Measurements from ENCODE around the gene IFNL1.
A peak's percentile ranks its signal among the peaks of the same experiment; 100 is the strongest.
"Not testable (repeated sequence)": the region's sequence is repeated elsewhere in the genome, so short reads cannot be mapped to it uniquely, and the experiment has no call there.

Gene IFNL1

DNA sequence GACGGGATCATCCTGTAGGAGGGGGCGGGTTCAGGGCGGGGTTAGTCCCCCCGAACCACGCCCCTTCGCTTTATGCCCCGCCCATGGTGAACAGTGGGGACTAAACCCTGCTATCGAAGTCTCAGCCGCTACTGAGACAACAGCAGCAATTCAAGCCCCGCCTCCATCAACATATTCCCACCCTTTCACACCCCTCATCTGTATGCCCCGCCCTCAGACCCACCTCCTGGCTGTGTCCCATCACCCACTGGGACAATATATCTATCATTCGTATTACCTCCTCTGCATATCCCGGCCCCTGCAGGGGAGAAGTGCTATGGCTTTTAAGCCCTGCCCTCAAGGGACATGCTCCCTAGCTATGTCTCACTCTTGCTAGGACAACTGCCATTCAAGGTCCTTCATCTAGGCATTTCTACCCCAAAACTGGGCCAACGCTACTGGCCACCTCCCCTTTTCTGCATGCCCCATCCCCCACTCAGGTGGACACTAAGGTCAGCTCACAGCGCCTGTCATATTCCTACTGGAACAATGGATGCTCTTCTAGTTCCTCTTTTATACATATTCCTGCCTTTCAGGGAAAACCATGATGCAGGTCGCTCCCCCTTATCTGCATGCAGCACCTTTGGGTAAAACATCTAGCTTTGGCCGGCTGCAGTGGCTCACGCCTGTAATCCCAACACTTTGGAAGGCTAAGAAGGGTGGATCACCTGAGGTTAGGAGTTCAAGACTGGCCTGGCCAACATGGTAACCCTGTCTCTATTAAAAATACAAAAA, 12.5 kb downstream of the IFNL1 start:
- DNase-seq (ENCODE audit: low spot score): no peak

DNA sequence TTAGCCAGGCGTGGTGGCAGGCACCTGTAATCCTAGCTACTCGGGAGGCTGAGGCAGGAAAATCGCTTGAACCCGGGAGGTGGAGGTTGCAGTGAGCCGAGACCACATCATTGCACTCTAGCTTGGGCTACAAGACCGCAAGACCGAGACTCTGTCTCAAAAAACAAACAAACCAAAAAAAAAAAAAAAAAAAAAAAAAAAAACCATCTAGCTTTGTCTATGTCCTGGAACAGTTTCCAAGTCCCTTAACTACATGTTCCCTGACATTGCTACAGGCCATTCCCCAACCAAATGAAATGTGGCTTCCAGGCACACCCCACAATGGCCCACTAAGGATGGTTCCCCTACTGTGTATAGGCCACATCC, 13.1 kb downstream of the IFNL1 start:
- not testable (repeated sequence) for DNase-seq (ENCODE audit: low spot score)

DNA sequence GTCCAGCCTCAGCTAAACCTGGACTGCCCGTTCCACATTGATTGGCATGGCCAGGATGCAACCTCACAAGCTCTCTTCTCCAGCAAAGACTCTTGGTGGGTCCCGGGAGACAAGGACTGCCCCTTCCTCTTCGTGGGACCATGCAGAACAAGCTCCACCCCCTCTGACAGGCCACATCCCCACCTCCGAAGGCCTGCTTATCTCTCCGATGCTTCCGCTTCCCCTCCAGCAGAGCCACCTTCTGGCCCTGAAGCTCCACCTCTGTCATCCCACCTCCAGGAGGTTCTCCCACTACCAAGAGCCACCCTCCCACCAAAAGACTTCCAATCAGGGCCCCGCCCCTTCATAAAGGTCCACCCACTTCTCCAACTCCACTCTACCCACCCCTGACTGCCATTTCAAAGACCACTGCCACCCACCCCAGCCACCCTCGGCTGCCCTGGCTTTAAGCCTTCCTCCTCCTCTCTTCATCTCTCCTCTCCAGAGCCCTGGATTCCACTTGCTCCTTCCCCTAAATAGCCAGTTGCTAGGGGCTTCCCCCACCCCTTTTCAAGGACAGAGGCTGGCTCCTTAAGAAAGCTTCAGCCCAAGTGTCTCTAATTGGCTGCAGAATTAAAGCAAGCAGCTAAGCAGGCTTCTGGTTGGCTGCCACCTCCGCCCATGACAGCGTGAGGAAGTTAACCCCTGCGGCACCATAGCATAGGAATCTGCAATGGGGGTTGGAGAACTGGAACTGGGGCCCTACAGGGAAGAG, 14.5 kb downstream of the IFNL1 start:
- DNase-seq (ENCODE audit: low spot score): no peak

DNA sequence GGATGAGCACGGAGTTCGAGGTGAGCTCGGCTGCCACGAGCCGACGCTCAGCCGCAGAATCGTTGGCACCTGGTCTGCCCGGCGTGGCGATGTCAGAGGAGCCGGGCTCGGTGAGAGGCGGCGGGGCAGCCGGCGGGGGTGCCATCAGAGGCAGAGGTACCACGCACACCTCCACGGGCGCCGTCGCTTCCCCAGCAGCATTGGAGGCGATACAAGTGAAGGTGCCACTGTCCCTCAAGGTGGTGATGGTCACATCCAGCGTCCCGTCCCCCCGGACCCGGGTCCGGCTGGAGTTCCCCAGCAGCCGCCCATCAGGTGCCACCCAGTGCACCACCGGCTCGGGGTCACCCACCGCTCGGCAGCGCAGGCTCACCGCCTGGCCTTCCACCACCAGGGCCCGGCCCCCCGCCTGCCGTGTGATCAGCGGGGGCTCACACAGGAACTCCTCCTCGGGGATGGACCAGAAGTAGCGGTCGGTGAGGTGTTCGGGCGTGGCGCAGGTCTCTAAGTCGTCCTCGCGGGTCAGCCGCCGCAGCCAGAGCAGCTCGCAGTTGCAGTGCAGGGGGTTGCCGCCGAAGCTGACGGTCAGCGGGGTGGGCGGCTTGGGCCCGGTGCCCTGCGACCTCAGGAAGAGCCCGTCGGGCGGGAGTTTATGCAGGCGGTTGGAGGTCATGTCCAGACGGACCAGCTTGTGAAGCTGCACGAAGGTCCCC, 18.0 kb downstream of the IFNL1 start:
- no peak for DNase-seq (ENCODE audit: low spot score)

DNA sequence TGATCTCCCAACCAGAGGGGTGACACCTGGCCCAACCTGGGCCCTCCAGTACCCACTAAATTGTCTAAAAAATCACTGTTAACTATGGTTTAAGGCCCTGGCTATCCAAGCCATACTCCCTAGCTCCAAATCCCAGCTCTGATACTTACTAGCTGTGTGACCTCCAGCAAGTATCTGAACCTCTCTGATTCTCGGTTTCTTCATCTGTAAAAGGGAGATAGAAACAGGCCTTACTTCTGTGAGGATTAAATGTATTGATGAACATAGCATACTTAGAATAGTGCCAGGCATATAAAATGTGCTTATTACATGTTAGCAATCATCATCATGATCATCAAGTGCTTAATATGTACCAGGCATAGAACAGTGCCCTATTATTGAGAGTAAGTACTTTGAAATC, 19.7 kb downstream of the IFNL1 start:
- no peak for DNase-seq (ENCODE audit: low spot score)

GRCh38 chr19:39316627-39317321, 20.6 kb downstream of the IFNL1 start:
- no peak for DNase-seq (ENCODE audit: low spot score)

DNA sequence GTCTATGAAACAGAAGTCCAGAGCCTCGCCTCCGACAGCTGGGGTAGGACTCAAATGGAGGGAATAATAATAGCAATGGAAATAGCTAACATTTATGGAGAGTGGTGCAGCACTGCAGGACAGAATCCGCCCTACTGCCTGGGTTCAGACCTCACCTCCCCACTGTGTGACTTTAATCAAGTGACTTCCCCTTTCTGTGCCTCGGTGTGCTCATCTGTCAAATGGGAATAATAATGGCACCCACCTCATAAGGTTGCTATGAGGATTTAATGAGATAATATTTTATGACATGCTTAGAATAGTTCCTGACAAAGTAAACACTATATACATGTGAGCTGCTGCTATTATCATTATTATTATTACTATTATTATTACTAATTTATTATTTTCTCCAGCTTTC, 21.3 kb downstream of the IFNL1 start:
- DNase-seq (ENCODE audit: low spot score): no peak

DNA sequence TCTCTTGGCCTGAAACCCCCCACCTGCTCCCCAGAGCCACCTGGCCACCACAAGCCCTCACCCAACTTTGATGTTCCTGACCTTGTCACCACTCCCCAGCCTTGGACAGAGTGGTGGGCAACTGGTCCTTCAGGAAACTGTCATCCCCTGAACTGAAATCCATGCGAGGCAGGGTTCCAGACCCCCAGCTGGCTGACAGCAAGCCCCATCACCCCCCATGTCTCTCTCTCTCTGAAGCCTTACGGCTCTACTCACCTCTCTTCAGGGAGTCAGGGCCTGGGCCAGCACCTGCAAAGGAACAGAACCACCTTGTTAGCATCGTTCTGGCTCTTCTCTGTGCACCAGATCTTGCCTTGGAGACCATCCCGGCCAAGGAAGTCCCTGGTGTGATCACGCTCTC, 21.9 kb downstream of the IFNL1 start:
- DNase-seq (ENCODE audit: low spot score): no peak

GRCh38 chr19:39318690-39319089, 22.5 kb downstream of the IFNL1 start:
- no peak for DNase-seq (ENCODE audit: low spot score)

- no peak for DNase-seq (ENCODE audit: low spot score)
These were observed 23.1 kb downstream of the IFNL1 start for GRCh38 chr19:39319098-39319891.

DNA sequence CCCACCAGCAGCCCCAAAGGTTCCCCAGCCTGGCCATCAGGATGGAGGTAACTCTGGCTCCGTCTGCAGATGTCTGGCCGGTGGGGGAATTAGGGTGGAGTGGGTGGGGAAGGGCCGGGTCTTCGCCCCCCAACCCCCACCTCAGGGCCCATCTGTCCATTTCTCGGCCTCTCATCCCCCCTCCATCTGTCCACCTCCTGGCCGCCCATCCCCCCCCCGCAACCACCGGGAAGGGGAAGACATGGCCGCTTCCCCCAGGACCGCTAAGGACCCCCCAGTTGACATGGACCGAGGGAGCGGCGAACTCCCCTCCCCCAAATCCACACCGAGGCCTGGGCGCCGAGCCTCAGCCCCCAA, 23.7 kb downstream of the IFNL1 start:
- DNase-seq (ENCODE audit: low spot score): no peak

DNA sequence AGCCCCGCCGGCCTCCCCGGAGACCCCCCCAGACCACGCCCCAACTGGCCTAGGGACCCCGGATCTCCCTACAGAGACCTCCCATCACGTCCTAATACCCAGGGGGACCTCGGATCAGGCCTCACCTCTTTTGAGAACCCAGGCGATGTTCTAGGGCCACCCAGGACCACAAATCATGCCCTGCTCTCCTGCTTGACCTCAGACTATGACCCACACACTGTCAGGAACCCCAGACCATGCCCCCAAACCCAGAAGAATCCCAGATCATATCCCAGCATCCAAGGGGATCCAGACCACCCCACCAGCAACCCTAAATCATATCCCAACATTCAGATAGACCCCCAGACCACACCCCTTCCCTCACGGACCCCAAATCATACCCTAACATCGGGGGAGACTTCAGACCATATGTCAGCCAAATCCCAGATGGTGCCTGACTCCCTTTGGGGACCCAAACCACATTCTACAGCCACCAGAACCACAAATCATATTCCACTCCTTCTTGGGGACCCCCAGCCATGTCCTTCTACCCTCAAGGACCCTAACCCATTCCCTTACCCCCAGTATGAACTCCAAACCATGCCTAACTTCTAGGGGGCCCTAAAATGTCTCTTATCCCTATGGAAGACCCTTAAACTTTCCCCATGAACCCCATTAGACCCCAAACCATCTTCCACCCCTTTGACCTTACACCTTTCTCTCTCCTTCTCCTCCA, 25.1 kb downstream of the IFNL1 start:
- no peak for DNase-seq (ENCODE audit: low spot score)

DNA sequence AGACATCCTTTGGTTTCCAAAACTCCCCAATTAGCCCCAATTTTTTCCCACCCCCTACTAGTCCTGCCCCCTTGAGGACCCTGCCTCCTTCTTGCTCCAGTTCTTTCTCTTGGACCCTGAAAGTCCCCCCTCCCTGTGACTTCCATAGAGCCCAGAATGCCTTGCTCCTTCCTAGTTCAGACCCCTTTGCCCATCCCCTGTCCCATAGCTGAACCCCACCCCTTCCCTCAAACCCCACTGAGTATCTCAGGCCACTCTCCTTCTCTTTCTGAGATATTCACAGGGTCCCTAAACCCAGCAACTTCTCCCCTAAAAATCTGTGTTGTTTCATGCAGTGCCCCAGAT, 25.6 kb downstream of the IFNL1 start:
- DNase-seq (ENCODE audit: low spot score): no peak

GRCh38 chr19:39324242-39324842, 28.1 kb downstream of the IFNL1 start:
- DNase-seq (ENCODE audit: low spot score): no peak

DNA sequence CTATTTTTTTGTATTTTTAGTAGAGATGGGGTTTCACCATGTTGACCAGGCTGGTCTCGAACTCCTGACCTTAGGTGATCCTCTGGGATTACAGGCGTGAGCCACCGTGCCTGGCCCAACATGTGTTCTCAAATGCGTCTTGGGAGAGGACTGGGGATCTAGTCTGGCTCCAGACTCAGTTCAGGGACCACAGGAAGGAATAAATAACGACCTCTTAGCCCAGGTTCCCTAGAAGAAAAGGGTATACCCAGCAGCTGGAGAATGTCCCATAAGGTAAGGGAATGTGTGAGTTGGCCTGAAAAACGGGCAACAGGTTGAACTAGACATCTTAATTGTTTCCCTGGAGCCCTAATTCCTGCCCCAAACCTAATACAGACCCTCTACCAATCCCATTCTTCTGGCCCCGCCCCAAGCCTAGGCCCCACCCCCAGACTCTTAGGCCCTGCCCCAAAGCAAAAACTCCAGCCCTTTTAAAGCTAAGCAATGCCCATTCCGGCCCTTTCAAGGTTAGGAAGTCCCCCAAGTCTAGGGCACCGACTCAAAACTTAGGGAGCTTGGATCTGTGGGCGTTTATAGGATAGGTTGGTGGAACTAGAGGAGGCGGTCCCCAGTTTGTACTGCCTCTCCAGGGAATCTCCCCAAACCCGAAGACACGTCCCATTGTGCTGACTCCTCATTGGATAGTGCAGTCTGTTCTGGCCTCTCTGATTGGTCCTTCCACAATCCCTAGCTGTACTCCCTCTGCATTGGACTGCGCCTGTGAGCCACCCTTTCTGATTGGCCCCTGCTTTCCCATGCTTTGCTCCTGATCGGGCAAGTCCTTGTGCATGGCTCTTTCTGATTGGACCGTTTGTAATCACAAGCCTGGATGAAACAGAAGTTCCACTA, 29.8 kb downstream of the IFNL1 start:
- peak; percentile 39 for DNase-seq (ENCODE audit: low spot score)

DNA sequence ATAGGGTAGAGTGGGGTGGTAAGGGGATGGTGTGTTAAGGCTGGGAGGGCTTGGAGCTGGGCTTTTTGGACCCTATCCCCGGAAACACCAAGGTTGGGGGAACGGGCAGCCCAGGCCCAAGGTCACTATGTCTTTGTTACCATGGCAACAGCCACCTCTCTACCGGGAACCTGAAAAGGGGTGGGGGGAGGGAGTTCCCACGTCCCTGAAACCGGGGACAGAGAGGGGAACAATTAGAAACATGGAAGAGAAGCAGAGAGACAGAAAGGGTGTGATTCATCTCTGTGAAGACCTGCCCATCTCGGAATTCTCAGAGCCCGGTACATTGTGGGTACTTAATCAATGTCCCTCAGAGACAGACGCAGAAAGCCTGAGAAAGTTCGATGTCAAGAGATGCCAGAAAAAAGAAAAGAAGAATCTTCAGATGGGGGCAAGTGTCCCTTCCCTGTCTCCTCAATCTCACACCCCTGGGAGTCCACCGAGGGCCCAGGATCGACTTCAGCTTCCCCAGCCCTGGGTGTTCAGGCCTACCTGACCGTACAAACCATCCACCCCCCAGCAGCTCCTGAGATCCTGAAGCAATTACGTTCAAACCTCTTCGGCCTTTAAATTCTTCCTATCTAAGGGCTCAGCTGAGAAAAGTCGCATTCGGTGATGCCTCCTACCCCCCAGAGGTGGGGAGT, 31.3 kb downstream of the IFNL1 start:
- DNase-seq (ENCODE audit: low spot score): no peak

DNA sequence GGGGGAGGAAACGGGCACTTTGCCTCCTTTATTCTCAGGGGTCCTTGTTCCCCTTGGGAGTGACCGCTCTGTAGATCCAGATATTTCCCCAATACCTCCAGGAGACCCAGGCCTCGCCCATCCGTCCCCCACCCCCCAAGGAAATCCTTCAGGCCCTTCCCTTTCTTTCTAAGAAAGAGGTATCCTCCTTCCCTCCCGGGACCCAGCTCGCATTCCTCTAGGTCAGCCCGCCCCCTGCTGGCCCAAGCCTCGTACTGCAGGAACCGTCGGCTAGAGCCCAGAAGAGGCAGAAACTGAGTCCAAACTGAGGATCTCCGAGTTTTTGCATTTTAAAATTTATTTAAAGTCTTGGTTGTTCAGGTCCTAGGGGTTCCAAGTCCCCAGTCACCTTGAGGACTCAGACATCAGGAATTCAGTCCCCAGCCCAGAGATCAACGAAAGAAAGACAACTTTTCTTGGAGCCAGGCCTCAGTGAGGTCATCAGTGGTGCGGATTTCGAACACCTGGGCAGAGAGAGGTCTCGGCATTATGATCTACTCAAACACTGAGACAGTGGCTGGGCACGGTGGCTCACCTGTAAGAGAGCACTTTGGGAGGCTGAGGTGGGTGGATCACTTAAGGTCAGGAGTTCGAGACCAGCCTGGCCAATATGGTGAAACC, 32.0 kb downstream of the IFNL1 start:
- peak; percentile 77 for DNase-seq (ENCODE audit: low spot score)

GRCh38 chr19:39329948-39330347, 33.7 kb downstream of the IFNL1 start:
- no peak for DNase-seq (ENCODE audit: low spot score)

- no peak for DNase-seq (ENCODE audit: low spot score)
These were observed 36.1 kb downstream of the IFNL1 start for GRCh38 chr19:39332293-39332692.
